HG02973 (cell line): Measurements from ENCODE around the gene APOC3.
"Not testable (repeated sequence)": the region's sequence is repeated elsewhere in the genome, so short reads cannot be mapped to it uniquely, and the experiment has no call there.

Source experiments
- ATAC-seq: cut with Tn5 transposase; IDR thresholded peaks from one replicate; pipeline ENCODE4 v1.9.1; 2021; ENCODE audit warnings: moderate library complexity; ENCODE audit not compliant: unreplicated experiment

Gene APOC3

DNA sequence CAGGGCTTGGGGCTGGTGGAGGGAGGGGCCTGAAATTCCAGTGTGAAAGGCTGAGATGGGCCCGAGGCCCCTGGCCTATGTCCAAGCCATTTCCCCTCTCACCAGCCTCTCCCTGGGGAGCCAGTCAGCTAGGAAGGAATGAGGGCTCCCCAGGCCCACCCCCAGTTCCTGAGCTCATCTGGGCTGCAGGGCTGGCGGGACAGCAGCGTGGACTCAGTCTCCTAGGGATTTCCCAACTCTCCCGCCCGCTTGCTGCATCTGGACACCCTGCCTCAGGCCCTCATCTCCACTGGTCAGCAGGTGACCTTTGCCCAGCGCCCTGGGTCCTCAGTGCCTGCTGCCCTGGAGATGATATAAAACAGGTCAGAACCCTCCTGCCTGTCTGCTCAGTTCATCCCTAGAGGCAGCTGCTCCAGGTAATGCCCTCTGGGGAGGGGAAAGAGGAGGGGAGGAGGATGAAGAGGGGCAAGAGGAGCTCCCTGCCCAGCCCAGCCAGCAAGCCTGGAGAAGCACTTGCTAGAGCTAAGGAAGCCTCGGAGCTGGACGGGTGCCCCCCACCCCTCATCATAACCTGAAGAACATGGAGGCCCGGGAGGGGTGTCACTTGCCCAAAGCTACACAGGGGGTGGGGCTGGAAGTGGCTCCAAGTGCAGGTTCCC lies at the start of gene APOC3:
APOC3 (plus strand) TSS at position 383 of the 659 bp plus-strand sequence. CDS start 676 bp downstream, outside the sequence.
- no peak for ATAC-seq

DNA sequence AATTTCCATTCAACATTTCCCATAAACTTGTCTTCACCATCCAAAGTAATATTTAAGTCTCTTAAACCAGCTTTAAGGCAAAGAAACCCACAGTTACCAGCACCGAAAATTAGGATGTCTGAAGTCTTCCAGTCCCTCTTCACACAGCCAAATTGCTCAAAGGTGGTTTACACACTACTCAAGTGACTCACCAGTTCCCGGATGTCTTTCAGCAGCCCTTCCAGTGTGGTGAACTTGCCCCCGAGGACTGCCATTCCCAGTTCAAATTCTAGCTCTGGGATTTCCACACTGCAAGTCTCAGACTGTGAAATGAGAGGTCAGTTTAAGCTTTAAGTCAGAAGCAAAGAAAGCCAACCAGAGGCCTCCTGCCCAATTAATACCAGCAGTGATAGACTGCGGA lies 47.0 kb upstream of the APOC3 start:
- no peak for ATAC-seq

DNA sequence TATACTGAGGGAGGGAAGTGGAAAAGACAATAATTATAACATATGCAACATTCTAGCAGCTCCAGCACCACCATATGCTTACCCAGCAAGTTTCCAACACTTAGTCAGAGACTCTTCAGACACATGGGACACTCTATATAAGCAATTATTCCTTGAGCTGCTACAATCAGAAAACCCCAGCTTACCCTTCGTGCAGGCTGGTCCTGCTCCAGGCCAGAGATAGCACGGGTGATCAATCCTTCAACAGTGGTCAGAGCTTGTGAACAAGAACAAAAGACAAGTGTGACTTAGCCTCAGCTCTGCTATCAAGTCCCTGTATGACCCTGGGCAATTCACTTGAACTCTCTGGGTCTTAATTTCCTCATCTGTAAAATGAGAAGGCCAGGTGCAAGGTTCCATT lies 43.4 kb upstream of the APOC3 start:
- no peak for ATAC-seq

DNA sequence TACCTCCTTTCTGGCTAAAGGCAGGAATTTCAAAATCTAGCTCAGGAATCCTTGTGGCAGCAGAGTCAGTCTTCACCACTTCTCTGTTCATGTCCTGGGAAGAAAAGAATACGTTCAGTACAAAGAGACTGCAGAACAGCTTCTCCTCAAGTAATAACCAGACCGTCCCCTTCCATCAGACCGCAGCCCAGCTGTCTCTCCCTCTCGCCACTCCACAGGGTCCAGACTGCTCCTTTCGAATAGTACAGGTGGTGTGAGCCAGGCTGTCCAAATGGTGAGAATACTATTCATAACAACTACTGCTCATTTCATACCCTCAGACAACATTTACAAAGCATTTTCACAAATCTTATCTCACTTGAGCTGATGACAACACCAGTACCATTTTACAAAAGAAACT lies 42.7 kb upstream of the APOC3 start:
- no peak for ATAC-seq

DNA sequence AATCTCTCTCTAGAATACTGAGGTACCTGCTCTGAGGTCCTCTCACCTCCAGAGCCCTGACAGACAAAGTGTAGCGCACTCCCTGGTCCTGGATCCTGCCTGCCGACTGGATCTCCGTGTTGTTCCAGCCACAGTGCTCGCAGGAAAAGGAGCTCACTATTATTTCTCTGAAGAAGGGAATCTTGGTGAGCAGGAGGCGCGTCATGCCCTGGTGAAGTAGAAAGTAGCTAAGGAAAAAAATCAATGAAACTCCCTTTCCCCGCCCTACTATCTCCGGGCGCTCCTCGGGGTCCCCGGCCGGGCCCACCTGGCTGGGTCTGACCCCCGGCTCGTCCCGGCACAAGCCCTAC lies 42.3 kb upstream of the APOC3 start:
- ATAC-seq: no peak

DNA sequence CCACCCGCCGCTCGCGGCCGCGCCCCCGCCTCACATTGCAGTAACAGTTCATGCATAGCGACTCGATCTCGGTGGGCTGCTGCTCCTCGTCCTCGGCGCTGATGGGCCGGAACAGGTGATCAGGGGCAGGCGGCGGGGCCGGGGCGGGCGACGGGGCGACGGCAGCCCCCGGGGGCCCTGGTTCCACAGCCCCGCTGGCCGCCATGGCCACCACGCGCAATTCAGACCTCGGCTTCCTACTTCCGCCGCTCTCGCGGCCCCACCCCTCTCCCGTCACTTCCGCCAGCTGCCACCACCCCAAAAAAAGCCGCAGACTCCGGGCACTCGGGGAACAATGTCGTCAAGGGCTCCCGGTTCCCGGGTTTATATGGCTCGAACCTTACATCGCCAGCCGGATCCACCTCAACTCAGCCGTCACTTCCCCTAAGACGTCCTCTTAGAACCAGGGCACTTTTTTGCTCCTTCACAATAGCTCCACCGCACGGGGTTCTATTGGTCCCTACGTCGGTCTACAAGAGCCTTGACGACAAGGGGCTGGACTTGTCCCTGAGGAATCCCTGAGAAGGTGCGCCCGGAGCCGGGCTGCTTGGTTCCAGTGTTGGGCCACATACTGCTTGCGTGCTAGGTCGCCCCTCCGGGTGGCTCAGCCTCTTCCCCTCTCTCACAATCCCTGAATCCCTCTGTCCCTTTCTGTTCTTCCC lies 41.8 kb upstream of the APOC3 start, which contains the start of gene ZPR1:
ZPR1 (minus strand) TSS at position 238 of the 701 bp plus-strand sequence; CDS start at position 205, 33 bp downstream.
- ATAC-seq: peak; percentile 83

DNA sequence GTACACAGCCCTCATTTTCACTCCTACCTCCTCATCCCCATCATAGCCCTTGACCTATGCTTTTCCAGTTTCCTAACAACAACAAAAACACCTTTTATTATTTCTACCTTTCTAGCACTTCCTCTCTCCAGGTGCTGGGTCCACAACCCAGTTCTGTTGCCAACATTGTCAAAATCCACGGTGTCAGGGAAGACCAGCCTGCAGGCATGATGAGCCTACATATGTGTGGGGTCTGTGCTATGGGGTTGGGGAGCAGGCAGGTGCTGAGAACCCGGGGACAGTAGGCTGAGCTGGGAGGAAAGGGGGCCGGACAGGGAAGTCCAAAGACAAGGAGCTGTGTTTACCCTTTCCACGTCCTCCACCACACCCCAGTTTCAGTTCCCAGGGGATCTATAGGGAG lies 41.2 kb upstream of the APOC3 start:
- ATAC-seq: no peak

DNA sequence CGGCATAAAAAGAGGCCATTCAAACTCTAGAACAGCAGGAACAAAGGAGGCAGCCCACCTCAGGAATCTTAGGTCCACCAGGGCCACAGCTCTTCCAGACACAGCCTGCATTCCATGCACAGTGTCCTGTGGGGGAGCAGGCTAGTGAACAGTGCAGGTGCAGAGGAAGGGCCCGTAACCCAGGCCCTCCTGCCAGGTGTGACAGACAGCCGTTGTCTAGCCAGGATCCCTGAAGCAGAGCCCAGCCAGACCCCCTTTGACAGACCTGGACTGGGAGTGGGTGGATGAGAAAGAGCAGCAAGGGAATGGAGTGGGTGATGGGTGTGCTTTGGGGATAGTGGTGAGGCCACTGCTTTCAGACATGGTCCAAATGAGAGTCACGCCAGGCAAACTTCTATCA lies 40.7 kb upstream of the APOC3 start:
- no peak for ATAC-seq

DNA sequence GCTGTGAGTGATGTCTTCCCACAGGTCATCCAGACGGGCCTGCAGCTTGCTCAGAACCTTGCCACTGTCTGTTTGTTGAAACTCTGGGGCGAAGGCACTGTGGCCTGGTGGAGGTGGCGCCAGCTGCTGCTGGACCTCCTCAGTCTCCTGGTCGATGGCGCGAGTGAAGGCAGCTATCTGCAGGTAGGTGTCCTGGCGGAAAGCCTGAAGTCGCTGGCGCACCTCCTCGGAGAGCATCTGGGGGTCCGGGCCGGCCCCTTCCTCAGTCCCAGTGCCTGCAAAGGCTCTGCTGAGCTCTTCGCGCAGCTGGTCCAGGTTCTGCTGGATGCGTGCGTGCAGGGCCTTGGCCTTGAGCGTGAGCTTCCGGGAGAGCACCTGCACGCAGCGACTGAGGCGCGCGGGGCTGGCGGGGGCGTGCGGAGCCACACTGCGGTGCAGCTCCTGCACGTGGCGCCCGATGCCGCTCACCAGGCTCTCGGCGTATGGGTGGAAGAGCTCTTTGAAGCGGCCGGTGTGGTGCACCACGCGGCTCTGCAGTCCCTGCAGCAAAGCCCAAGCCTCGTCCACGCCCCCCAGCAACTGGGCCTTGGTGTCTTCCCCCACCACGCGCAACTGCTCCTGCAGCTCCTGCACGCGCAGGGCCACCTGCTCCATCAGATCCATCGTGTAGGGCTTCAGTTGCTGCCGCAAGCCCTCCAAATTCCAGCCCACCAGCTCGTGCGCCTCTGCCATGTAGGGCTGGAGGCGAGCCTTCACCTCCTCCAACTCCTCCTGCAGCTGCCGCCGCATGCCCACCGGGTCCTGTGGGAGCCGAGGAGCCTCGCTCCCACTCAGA lies 39.3 kb upstream of the APOC3 start:
- ATAC-seq: no peak

DNA sequence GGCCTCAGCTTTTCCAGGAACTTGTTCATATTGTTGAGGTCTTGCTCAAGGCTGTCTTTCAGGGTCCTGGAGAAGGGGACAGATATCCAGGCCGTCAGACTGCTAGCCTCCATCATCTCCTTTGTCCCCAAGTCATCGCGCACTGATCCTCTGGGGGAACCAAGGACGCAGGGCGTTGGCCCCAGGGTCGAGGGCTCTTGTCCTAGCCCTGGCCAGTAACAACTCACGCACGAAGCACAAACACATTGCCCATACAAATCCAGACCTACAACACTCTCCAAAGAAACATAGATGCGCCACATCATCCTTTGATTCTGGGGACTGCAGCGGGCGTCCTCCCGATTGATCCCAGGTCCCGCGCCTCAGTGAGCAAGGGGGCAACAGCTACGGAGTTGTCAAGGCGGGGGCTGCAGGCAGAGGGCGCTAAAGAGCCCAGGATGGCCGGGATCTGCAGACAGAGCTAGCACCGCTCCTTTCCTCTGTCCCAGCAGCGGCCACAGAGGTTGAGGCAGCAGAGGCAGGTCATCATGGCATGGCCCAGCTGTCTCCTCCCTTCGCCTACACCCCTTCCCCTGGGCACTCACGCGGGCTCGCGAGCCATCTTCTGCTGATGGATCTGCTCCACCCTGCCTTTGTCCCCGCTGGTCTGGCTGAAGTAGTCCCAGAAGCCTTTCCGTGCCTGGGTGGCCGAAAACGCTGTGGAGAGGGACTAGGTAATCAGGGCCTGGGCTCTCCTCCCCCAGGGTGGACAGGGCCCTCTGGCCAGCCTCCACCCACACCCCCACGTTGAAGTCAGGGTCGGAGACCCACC lies 38.5 kb upstream of the APOC3 start:
- no peak for ATAC-seq

DNA sequence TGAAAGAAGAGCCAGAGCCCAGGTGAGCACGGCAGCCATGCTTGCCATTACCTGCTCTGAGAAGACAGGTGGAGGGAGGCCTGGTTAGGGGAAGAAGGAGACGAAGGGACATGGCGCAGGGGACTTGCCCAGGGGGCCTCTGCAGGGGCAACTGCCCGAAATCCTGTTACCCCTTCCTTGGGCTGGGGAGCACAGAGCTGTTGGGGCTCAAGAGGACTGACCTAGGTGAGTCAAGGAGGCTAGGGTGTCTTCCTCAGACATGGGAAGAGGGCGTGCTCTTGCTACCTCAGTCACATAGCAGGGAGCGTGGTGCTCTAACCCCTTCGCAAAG lies 37.9 kb upstream of the APOC3 start, which contains the start of gene APOA5:
APOA5 (minus strand) TSS at position 67 of the 331 bp plus-strand sequence; CDS start at position 48, 19 bp downstream.
- no peak for ATAC-seq

DNA sequence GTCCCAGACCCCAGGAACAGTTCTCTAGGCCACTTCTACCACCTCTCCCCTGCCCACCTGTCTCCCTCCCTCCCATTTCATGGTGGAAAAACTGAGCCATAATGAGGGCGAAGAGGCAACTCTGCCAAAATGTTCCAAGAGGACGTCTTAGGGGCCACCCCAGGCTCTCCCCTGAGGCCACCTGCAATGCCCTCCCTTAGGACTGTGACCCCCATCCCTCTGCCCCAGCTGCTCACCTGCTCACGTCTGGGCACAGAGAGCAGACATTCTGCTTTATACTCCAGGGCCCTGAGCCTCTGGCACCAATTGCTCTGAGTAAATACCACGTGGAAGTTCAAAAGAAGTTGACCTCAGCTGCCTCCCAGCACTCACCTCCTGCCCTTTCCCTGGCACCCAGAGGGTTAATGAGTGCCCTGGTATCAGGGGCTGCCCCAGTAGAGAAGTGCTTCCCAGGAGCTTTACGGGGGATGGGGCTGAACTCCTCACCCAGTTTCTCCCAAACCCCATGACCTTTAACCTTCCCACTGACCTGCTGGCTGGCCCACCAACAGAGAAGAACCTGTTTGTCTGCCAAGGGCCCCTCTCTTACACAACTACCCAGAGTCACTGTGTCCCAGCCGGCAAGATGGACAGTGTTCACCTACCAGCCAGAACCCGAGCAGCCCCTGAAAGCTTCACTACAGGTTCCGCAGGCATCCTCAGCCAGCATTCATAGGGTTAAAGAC lies 37.4 kb upstream of the APOC3 start:
- no peak for ATAC-seq

DNA sequence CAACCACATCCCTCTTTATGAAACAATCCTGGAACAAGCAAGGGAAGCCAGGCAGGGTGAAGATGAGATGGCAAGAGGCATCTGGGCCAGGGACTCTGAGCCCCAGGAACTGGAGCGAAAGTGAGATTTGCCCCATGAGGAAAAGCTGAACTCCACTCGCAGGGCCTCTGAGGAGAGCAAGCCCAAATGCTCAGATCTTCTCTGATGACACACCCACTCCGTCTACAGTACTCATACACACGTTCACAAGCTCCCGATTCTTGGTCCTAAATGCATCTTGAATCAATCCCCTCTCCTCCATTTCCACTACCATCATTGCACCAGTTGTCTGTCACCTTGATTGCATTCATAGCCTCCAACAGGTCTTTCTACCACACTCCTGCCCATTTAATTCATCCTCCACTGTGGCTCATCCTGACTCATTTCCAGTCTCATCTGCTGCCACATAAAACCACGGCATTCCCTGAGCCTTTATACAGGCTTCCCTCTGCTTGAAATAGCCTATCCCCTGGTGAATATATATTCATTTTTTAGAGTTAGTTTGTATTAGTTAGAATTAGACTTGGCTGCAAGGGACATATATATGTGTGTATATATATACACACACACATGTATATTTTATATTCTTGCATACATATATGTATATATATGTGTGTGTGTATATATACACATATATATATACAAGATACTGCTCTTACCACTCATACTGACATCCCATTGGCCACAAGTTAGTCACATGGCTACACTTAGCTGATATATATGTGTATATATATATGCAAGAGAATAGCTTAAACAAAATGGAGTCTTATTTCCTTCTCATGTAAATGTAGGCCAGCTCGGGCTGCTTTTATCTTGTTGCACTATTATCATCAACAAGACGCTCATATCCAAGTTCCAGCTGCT lies 36.6 kb upstream of the APOC3 start:
- ATAC-seq: no peak

DNA sequence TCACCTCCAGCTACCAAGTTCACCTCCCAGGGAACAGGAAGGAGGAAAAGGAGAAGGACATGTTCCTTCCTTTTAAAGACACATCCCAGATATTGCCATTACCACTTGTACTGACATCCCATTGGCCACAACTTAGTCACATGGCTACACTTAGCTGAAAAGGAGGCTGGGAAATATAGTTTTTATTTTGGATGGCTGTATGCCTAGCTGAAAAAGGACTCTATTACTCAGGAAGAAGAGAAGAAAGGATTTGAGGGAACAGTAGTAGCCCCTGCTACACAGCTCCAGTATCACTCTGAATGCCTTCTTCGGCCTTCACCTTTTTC lies 36.0 kb upstream of the APOC3 start:
- no peak for ATAC-seq

DNA sequence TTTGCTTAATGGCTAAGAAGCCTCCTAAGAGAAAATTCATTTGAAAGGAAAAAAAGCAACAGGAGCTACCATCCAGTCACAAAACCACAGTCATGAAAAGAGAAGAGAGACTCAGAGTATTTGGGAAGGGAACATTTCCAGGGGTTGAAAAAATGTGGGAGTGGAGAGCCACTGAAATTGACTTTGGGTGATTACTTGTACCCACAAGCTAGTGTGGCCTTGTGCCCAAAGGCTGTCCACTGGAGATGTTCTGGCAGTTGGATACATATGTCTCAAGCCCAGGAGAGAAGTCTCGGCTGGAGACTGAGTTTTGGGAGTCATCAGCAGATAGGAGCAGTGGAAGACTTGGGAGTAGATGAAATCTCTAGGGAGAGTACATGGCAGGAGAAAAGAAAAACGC lies 34.9 kb upstream of the APOC3 start:
- ATAC-seq: no peak

DNA sequence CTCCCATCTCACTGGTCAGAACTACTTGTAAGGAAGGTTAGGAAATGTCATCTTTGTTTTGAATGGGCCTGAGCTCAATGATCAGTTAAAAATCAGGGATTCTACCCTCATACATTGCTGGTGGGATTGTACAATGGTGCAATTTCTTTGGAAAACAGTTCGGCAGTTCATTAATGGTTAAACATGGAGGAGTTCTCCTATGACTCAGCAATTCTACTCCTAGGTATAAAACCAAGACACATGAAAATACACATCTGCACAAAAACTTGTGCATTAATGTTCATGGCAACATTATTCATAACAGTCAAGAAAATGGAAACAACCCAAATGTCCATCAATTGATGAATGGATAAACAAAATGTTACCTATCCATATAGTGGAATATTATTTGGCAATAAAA lies 33.2 kb upstream of the APOC3 start:
- ATAC-seq: no peak

DNA sequence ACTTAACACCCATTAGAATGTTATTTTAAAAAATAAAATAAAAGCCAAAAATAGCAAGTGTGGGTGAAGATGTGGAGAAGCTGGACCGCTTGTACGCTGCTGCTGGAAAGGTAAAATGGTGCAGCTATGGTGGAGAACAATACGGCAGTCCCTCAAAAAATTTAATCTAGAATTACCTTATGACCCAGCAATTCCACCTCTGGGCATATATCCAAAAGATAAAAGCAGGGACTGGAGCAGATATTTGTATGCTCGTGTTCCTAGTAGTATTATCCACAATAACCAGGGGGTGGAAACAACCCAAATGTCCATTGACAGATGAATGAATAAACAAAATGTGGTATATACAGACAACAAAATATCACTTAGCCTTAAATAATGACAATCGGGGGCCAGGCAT lies 31.9 kb upstream of the APOC3 start:
- ATAC-seq: no peak

DNA sequence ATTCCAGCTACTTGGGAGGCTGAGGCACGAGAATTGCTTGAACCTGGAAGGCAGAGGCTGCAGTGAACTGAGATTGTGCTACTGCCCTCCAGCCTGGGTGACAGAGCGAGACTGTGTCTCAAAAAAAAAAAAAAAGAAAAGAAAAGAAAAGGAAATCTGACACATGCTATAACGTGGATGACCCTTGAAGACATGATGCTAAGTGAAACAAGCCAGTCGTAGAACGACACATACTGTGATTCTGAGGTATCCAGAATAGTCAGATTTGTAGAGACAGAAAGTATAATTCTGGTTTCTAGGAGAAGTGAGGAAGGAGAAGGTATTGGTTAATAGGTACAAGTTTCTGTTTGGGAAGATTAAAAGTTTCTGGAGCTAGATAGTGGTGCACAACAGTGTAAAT lies 31.3 kb upstream of the APOC3 start:
- no peak for ATAC-seq

DNA sequence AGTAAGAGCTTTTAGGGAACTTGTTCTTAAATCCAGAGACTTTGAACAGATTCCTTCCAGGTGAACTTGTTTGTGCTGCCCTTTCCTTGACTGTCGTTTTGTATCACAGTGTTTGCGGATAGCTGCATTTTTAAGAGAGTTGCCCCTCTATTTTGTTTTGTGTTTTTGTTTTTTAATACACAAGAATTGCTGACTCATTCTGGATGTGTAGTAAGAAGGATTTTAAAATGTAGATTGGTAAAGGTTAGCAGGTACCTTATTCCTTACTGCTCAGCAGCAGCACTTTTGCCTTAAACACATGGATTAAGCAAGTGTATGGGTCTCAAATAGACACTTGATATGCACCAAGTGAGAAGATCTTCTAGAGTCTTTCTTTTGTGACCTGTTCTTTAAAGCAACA lies 29.1 kb upstream of the APOC3 start:
- ATAC-seq: no peak

DNA sequence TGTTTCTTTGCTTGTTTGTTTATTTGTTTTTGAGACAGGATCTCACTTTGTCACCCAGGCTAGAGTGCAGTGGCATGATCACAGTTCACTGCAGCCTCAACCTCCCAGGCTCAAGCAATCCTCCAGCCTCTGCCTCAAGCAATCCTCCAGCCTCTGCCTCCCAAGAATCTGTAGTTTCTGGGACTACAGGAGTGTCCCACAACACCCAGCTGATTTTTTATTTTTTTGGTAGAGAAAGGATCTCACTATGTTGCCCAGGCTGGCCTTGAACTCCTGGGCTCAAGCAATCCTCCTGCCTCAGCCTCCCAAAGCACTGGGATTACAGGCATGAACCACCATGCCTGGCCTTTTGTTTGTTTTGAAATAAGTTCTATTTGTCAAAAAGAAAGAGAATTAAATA lies 28.0 kb upstream of the APOC3 start:
- ATAC-seq: not testable (repeated sequence)
